GM04503 (cell line): ENCODE results near the gene EPB41L2.

ENCODE experiments used
- DNase-seq: peaks from one replicate; pipeline ENCODE4 v3.0.0-alpha.2; 2012; ENCODE audit warnings: low read depth

EPB41L2 gene

DNA sequence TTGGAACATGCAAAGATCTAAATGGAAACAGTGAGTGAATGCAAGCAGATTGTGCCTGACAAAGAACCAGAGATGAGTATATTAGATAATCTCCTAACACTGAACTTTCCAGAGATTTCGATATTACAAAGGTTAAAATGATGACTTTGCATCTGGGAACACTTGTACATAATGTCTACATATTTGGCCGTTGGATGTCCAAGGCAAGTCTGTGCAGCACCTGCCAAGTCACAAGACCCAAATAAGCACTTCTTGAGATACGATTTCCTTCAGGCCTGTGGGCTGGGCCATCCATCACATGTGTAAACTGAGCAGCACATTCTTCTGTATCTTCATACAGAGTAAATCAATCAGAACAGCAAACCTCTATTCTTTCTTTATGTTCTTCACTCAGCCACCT is 268.3 kb downstream of the EPB41L2 start:
- no peak for DNase-seq

DNA sequence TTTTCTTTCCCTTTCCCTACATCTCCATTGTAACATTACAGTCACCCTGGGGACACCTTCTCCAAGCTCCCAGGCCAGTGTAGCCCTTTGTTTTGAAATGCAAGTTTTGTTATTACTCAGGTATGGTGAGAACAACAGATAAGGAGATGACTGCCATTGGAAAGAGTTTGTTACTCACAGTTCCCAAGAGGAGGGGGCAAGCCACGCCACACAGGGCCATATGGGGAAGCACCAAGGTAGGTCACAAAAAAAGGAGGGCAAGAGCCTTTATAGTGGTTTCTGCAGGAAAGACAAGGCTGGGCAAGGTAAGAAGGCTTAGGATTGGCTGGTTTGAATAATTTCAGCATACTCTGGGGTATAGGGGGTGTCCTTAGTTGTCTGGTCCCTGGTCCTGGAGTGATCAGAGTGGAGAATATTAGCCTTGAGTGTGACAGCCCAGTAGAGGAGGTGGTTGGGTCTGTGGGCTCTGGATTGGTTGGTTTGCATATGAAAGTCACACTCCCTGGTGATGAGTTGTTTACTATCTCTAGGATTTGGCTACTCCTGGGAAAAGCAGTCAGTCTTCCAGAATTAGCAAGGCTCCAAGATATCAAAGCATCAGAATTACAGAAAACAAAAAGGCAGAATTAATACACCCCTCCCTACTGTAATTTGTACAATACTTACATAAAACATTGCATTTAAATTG is 268.9 kb downstream of the EPB41L2 start:
- DNase-seq = no peak
